Coronary artery (tissue), 2 donors: ENCODE results near the gene UCHL3.

Experiments
- DNase-seq: peaks from one replicate; pipeline ENCODE4 v3.0.0-alpha.2; 2017; ENCODE audit warnings: low spot score
- H3K27ac ChIP-seq, 2 donors: fragments of 200-600 bp; sonication (generic); one replicate each; pipeline ENCODE4 v1.5.1; 2016 to 2019
- H3K4me3 ChIP-seq: fragments of 200-600 bp; sonication (generic); 2 replicates; pipeline ENCODE4 v1.5.1; 2016; ENCODE audit warnings: mild to moderate bottlenecking, moderate library complexity
- TF ChIP-seq, protein P1 (sequence below): fragments of 200-600 bp; sonication (generic); IDR thresholded peaks from one replicate; pipeline ENCODE4 v1.5.1; 2019; ENCODE audit warnings: antibody characterized with exemption

Gene UCHL3

DNA sequence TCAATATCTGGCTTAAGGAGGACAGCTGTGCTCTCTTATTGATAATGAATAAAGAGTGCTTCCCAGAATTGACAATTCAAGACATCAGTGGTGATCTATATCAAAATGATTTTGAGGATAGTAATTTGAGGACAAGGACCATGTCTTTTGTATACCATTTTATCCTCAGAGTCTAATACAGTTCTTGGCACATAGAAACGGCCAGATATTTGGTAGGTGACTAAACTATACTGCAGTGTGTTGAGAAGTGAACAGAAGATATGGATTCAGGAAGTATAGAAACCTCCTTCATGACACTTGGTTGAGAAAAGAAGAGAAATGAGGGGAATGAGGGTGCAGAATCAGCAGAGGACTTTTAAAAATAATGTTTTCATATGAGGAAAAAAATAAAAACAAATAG, 70.4 kb downstream of the UCHL3 start:
- TF ChIP-seq, protein P1, sequence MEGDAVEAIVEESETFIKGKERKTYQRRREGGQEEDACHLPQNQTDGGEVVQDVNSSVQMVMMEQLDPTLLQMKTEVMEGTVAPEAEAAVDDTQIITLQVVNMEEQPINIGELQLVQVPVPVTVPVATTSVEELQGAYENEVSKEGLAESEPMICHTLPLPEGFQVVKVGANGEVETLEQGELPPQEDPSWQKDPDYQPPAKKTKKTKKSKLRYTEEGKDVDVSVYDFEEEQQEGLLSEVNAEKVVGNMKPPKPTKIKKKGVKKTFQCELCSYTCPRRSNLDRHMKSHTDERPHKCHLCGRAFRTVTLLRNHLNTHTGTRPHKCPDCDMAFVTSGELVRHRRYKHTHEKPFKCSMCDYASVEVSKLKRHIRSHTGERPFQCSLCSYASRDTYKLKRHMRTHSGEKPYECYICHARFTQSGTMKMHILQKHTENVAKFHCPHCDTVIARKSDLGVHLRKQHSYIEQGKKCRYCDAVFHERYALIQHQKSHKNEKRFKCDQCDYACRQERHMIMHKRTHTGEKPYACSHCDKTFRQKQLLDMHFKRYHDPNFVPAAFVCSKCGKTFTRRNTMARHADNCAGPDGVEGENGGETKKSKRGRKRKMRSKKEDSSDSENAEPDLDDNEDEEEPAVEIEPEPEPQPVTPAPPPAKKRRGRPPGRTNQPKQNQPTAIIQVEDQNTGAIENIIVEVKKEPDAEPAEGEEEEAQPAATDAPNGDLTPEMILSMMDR = no peak
- no peak overlapping the region for H3K4me3 ChIP-seq
- DNase-seq = no peak
- no peak overlapping the region for H3K27ac ChIP-seq

DNA sequence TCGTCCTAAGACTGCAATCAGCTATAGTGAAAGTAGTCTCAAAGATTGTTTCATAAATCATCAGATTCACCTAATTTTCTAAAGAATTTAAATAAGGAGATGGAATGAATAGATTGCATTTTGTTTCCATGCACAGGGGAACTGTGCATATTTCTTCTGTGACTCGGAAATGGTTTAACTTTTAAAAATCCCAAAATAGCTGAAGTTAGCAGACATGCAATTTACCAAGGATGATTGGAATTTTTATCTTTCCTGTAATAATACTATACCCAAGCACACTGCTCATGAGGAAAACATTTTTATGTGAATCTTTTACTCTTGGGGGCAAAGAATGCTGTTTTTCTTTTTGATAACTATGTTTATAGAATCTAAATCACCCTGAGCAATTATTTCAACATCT, 71.6 kb downstream of the UCHL3 start:
- Histone ChIP-seq H3K4me3 (peak overlapping the region; percentile 30), H3K27ac (no peak overlapping the region)
- TF ChIP-seq, protein P1 = no peak
- no peak for DNase-seq

DNA sequence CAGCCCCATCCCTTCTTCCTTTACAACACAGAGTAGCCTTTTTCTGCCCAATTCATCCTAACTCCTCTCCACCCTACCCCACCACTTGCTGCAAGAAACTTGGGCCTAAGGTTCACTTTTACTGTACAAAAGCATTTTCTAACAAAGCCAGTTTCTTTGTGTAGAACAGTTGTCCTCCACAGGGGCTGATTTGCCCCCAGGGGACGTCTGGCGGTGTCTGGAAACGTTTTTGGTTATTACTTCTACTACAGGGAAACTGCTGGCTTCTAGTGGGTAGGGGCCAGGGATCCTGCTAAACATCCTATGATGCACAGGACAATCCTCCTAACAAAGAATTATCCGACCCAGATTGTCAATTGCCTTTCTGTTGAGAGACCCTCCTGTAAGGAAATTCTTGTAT, 79.2 kb downstream of the UCHL3 start:
- TF ChIP-seq, protein P1 = no peak
- Histone ChIP-seq H3K27ac (no peak overlapping the region), H3K4me3 (no peak overlapping the region)
- DNase-seq = no peak

DNA sequence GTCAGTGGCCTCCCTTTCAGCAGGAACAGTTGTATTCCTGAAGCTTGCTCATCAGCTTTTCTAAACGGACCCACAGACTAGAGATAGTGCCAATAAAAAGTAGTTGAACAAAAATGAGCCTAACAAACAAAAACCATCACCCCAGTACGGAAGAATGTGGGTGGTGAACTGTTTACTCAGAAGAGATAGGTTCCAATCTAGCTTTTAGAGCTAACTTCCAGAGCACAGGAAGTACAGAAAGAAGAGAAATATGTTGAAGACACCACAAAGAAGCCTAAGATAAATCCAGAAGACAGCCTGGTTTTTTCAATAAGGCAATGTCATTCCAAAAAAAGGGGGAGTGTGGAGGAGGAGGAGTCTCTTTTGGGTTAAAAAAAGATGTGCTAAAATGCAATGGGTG, 83.7 kb downstream of the UCHL3 start:
- no peak for DNase-seq
- TF ChIP-seq, protein P1 = no peak
- no peak overlapping the region for H3K4me3 ChIP-seq
- no peak overlapping the region for H3K27ac ChIP-seq

DNA sequence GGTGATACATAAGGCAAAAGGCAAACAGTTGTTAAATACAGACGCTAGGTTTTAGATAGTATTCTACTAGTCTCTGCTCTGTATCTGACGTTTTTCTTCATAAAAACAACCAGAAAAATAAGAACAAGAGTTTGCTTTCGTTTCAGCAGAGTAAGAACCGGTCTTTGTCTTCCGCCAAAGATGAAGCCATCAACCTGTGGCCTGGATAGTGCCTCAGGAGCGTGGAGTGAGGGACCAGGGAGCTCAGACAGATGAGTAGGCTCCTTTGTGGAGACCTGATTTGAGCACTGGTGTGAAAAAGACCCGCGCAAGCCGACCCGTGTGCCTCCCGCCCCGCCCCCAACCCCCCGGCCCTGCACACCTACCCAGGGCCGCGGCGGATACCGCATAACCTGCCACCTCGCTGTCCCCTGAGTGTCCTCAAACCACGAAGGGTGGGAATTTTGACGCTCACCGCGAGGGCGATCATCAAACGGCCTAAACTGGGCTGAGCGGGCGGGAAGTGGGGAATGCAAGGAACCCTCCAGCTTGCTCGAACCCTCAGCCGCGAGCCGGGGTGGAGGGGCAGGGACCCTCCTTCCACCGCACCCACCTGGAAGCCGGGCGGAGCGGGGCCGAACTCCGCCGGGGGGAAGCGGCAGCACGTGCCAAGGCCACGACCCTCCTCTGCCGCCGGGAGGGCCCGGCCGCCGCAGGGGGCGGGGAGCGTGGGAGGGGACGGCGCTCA, 85.7 kb downstream of the UCHL3 start:
- H3K4me3 ChIP-seq = peak overlapping the region; percentile 81
- peak overlapping the region; percentile 78 to 86 for H3K27ac ChIP-seq
- TF ChIP-seq, protein P1 = no peak
- no peak for DNase-seq

DNA sequence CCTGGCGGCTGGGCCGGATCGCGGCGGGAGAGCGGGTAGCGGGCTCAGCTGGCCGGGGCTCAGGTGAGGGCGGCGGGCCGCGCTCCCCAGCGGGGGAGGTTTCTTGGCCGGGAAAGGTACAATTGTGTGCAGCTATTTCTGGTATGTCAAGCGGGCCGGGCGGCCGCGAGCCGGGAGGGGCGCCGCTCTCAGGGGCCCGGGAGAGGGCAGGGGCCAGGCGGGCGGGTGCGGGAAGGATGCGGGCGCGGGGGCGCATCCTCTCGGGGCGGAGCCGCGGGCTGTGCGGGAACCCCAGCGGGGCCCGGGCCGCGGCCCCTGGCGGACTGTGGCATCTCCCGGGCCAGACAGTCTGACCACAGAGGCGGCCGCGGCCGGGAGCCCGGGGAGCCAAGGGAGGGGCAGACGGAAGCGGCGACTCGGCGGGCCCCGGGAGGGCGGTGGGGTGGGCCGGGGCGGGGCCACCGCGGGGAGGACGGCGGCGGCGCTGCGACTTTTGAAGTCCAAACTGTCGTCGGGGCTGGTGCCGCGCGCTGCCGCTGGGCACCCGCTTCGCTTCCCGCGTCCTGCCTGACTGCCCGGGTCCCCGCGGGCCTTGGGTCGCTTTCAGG, 86.3 kb downstream of the UCHL3 start, which contains the start of gene LMO7:
Gene LMO7 (plus strand): TSS at position 503 of the 608 bp plus-strand sequence. CDS start 328 bp downstream, outside the sequence.
- peak within 1 kb of the TSS; percentile 78 to 86 for H3K27ac ChIP-seq
- TF ChIP-seq, protein P1 = no peak
- DNase-seq = peak; percentile 81
- peak within 1 kb of the TSS; percentile 81 for H3K4me3 ChIP-seq
